Vagina (tissue), 2 donors: ENCODE data around the gene ATN1.

ENCODE experiments used
- POLR2A ChIP-seq, 2 donors: fragments of 450-650 bp; IDR thresholded peaks; one replicate each; pipeline ENCODE4 v1.6.1; 2017; ENCODE audit warnings: antibody characterized with exemption in 2 of 2, mild to moderate bottlenecking in 2 of 2, moderate library complexity in 2 of 2
- TF ChIP-seq, protein P1 (sequence below), 3 experiments: fragments of 450-650 bp in 2 of 3; fragments of 200-600 bp in 1 of 3; sonication (generic) in 1 of 3; IDR thresholded peaks; one replicate each; pipeline ENCODE4 v1.5.1; 2017 to 2019; ENCODE audit warnings: antibody characterized with exemption in 3 of 3, mild to moderate bottlenecking in 2 of 3, moderate library complexity in 2 of 3

- TF ChIP-seq, protein P1, sequence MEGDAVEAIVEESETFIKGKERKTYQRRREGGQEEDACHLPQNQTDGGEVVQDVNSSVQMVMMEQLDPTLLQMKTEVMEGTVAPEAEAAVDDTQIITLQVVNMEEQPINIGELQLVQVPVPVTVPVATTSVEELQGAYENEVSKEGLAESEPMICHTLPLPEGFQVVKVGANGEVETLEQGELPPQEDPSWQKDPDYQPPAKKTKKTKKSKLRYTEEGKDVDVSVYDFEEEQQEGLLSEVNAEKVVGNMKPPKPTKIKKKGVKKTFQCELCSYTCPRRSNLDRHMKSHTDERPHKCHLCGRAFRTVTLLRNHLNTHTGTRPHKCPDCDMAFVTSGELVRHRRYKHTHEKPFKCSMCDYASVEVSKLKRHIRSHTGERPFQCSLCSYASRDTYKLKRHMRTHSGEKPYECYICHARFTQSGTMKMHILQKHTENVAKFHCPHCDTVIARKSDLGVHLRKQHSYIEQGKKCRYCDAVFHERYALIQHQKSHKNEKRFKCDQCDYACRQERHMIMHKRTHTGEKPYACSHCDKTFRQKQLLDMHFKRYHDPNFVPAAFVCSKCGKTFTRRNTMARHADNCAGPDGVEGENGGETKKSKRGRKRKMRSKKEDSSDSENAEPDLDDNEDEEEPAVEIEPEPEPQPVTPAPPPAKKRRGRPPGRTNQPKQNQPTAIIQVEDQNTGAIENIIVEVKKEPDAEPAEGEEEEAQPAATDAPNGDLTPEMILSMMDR (IDR thresholded peaks at IDR 0.05): no peak
- TF ChIP-seq POLR2A (IDR thresholded peaks at IDR 0.05): no peak
Observed at GRCh38 chr12:6987956-6988553, 60.3 kb downstream of the ATN1 start.
